HepG2 (cell line): Measurements from ENCODE around the gene AIF1. TPM values are rescaled to one million over a fixed set of nuclear protein-coding genes. Genes with fewer than 3 reads are reported as not detected.

ENCODE experiments used
- AHR ChIP-seq: IDR thresholded peaks from 2 replicates; pipeline ENCODE4 v1.6.1; 2018; ENCODE audit warnings: missing genetic modification reagents, missing compliant biosample characterization
- ATAD3A ChIP-seq: sonication (generic); formaldehyde crosslinking; IDR thresholded peaks from 2 replicates; pipeline ENCODE4 v1.4.0; 2020; ENCODE audit warnings: missing genetic modification reagents
- CCDC6 ChIP-seq: sonication (generic); formaldehyde crosslinking; IDR thresholded peaks from 2 replicates; pipeline ENCODE4 v1.8.1; 2022; ENCODE audit warnings: mild to moderate bottlenecking, missing genetic modification reagents, moderate library complexity
- FOXK2 ChIP-seq: fragments of 450-650 bp; IDR thresholded peaks from 2 replicates; pipeline ENCODE4 v1.6.1; 2016
- IKZF5 ChIP-seq: IDR thresholded peaks from 2 replicates; pipeline ENCODE4 v1.6.1; 2018; ENCODE audit warnings: missing genetic modification reagents, mild to moderate bottlenecking, missing compliant biosample characterization
- NKX3-1 ChIP-seq: sonication (generic); formaldehyde crosslinking; IDR thresholded peaks from 2 replicates; pipeline ENCODE4 v1.5.0; 2020; ENCODE audit warnings: missing genetic modification reagents
- RAD51 ChIP-seq: fragments of 450-650 bp; IDR thresholded peaks from 2 replicates; pipeline ENCODE4 v1.6.1; 2016; ENCODE audit warnings: borderline replicate concordance
- SNAI1 ChIP-seq: sonication (generic); formaldehyde crosslinking; IDR thresholded peaks from 2 replicates; pipeline ENCODE4 v1.5.0; 2020; ENCODE audit warnings: mild to moderate bottlenecking, missing genetic modification reagents, borderline replicate concordance
- TAF1 ChIP-seq: sonication (generic); formaldehyde crosslinking; IDR thresholded peaks from 2 replicates; pipeline ENCODE4 v1.4.0; 2020; ENCODE audit warnings: missing genetic modification reagents
- TARDBP ChIP-seq: sonication (generic); formaldehyde crosslinking; IDR thresholded peaks from 2 replicates; pipeline ENCODE4 v1.8.0; 2022; ENCODE audit warnings: mild to moderate bottlenecking, missing genetic modification reagents
- THYN1 ChIP-seq: sonication (generic); formaldehyde crosslinking; IDR thresholded peaks from 2 replicates; pipeline ENCODE4 v1.8.1; 2023; ENCODE audit warnings: low read depth, mild to moderate bottlenecking, moderate library complexity, missing genetic modification reagents, borderline replicate concordance
- TOE1 ChIP-seq: sonication (generic); formaldehyde crosslinking; IDR thresholded peaks from 2 replicates; pipeline ENCODE4 v1.4.0; 2020; ENCODE audit warnings: mild to moderate bottlenecking, missing genetic modification reagents
- ZNF230 ChIP-seq: sonication (generic); formaldehyde crosslinking; IDR thresholded peaks from 2 replicates; pipeline ENCODE4 v1.4.0; 2020; ENCODE audit warnings: mild to moderate bottlenecking, missing genetic modification reagents
- ZNF274 ChIP-seq: sonication (generic); formaldehyde crosslinking; IDR thresholded peaks from 2 replicates; pipeline ENCODE4 v1.5.1; 2020; ENCODE audit warnings: mild to moderate bottlenecking, missing genetic modification reagents
- ZNF282 ChIP-seq: fragments of 450-650 bp; IDR thresholded peaks from 2 replicates; pipeline ENCODE4 v1.6.1; 2018; ENCODE audit not compliant: partially characterized antibody
- polyA plus RNA-seq, 8 experiments: library from polyadenylated mRNA; depleted of rRNA in 3 of 8; stranded (reverse) in 7 of 8; unstranded in 1 of 8; fragments of >200 nt; fragmentation: Illumina TruSeq in 4 of 8; extraction: Trizol in 4 of 8; gene quantifications; 2 replicates each; pipeline versions ENCODE4 v1.2.1 to v1.2.3, GENCODE V29; 2011 to 2016; ENCODE audit warnings: low read depth in 4 of 8, missing spikeins in 1 of 8, mixed read lengths in 1 of 8; ENCODE audit not compliant: insufficient read depth in 1 of 8
- total RNA-seq, 5 experiments: library from RNA; depleted of rRNA; stranded (reverse); fragments of >200 nt; fragmentation: Illumina TruSeq; extraction: Trizol; gene quantifications; 2 replicates each; pipeline ENCODE4 v1.2.3, GENCODE V29; 2016; ENCODE audit warnings: low read depth in 1 of 5
- TF ChIP-seq, protein P1 (sequence below): sonication (generic); formaldehyde crosslinking; IDR thresholded peaks from 2 replicates; pipeline ENCODE4 v1.9.0; 2021; ENCODE audit warnings: missing genetic modification reagents, mild to moderate bottlenecking, borderline replicate concordance
- TF ChIP-seq, protein P2 (sequence below): sonication (generic); formaldehyde crosslinking; IDR thresholded peaks from 2 replicates; pipeline ENCODE4 v1.8.0; 2022; ENCODE audit warnings: mild to moderate bottlenecking, missing genetic modification reagents, moderate library complexity
- TF ChIP-seq, protein P3 (sequence below): sonication (generic); formaldehyde crosslinking; IDR thresholded peaks from one replicate; pipeline ENCODE4 v1.5.1; 2020; ENCODE audit warnings: mild to moderate bottlenecking, missing genetic modification reagents; ENCODE audit errors: not compliant biosample characterization

The AIF1 gene
- total and polyA plus RNA-seq, 2 of the 13 experiments (the other 11 are each of a cell fraction or from before 2014, with no cell fraction given) = 1.5 TPM; not detected in 1

GRCh38 chr6:31665501-31666336 is 50.7 kb downstream of the AIF1 start, which contains the start of gene CSNK2B (continued):
- TF ChIP-seq THYN1 (CRISPR knock-in tag) (no peak), RAD51 (no peak), SNAI1 (CRISPR knock-in tag) (peak; percentile 16), NKX3-1 (0 out of 2 replicates have a peak, but pooled peaks have one; percentile 87), CCDC6 (CRISPR knock-in tag) (no peak), TAF1 (peak; percentile 83), AHR (CRISPR knock-in tag) (0 out of 2 replicates have a peak, but pooled peaks have one; percentile 50), FOXK2 (peak; percentile 67), ZNF282 (no peak), TOE1 (no peak), ZNF274 (CRISPR knock-in tag) (peak; percentile 37; the same call in 1 of the 2 replicates), TARDBP (CRISPR knock-in tag) (peak; percentile 80), IKZF5 (0 out of 2 replicates have a peak, but pooled peaks have one; percentile 52), ZNF230 (CRISPR knock-in tag) (peak; percentile 77; the same call in 1 of the 2 replicates), ATAD3A (CRISPR knock-in tag) (0 out of 2 replicates have a peak, but pooled peaks have one; percentile 38)
- TF ChIP-seq, protein P1, sequence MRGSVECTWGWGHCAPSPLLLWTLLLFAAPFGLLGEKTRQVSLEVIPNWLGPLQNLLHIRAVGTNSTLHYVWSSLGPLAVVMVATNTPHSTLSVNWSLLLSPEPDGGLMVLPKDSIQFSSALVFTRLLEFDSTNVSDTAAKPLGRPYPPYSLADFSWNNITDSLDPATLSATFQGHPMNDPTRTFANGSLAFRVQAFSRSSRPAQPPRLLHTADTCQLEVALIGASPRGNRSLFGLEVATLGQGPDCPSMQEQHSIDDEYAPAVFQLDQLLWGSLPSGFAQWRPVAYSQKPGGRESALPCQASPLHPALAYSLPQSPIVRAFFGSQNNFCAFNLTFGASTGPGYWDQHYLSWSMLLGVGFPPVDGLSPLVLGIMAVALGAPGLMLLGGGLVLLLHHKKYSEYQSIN (CRISPR knock-in tag) = no peak
- TF ChIP-seq, protein P2, sequence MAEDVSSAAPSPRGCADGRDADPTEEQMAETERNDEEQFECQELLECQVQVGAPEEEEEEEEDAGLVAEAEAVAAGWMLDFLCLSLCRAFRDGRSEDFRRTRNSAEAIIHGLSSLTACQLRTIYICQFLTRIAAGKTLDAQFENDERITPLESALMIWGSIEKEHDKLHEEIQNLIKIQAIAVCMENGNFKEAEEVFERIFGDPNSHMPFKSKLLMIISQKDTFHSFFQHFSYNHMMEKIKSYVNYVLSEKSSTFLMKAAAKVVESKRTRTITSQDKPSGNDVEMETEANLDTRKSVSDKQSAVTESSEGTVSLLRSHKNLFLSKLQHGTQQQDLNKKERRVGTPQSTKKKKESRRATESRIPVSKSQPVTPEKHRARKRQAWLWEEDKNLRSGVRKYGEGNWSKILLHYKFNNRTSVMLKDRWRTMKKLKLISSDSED = no peak
- TF ChIP-seq, protein P3, sequence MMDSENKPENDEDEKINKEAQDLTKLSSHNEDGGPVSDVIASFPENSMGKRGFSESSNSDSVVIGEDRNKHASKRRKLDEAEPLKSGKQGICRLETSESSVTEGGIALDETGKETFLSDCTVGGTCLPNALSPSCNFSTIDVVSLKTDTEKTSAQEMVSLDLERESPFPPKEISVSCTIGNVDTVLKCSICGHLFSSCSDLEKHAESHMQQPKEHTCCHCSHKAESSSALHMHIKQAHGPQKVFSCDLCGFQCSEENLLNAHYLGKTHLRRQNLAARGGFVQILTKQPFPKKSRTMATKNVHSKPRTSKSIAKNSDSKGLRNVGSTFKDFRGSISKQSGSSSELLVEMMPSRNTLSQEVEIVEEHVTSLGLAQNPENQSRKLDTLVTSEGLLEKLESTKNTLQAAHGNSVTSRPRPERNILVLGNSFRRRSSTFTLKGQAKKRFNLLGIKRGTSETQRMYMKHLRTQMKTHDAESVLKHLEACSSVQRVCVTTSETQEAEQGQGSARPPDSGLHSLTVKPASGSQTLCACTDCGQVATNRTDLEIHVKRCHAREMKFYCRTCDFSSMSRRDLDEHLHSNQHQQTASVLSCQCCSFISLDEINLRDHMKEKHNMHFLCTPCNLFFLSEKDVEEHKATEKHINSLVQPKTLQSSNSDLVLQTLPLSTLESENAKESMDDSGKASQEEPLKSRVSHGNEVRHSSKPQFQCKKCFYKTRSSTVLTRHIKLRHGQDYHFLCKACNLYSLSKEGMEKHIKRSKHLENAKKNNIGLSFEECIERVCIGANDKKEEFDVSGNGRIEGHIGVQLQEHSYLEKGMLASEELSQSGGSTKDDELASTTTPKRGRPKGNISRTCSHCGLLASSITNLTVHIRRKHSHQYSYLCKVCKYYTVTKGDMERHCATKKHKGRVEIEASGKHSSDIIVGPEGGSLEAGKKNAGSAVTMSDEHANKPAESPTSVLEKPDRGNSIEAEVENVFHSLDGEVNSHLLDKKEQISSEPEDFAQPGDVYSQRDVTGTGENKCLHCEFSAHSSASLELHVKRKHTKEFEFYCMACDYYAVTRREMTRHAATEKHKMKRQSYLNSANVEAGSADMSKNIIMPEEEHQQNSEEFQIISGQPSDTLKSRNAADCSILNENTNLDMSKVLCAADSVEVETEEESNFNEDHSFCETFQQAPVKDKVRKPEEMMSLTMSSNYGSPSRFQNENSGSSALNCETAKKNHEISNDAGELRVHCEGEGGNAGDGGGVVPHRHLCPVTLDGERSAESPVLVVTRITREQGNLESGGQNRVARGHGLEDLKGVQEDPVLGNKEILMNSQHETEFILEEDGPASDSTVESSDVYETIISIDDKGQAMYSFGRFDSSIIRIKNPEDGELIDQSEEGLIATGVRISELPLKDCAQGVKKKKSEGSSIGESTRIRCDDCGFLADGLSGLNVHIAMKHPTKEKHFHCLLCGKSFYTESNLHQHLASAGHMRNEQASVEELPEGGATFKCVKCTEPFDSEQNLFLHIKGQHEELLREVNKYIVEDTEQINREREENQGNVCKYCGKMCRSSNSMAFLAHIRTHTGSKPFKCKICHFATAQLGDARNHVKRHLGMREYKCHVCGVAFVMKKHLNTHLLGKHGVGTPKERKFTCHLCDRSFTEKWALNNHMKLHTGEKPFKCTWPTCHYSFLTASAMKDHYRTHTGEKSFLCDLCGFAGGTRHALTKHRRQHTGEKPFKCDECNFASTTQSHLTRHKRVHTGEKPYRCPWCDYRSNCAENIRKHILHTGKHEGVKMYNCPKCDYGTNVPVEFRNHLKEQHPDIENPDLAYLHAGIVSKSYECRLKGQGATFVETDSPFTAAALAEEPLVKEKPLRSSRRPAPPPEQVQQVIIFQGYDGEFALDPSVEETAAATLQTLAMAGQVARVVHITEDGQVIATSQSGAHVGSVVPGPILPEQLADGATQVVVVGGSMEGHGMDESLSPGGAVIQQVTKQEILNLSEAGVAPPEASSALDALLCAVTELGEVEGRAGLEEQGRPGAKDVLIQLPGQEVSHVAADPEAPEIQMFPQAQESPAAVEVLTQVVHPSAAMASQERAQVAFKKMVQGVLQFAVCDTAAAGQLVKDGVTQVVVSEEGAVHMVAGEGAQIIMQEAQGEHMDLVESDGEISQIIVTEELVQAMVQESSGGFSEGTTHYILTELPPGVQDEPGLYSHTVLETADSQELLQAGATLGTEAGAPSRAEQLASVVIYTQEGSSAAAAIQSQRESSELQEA (CRISPR knock-in tag) = peak; percentile 8
